HG03575 (cell line): ENCODE measurements around the gene ONECUT3.

ENCODE experiments used
- ATAC-seq: cut with Tn5 transposase; IDR thresholded peaks from one replicate; pipeline ENCODE4 v1.9.1; 2021; ENCODE audit not compliant: unreplicated experiment, insufficient number of reproducible peaks, low FRiP score; ENCODE audit errors: extremely low read depth

ONECUT3 gene

DNA sequence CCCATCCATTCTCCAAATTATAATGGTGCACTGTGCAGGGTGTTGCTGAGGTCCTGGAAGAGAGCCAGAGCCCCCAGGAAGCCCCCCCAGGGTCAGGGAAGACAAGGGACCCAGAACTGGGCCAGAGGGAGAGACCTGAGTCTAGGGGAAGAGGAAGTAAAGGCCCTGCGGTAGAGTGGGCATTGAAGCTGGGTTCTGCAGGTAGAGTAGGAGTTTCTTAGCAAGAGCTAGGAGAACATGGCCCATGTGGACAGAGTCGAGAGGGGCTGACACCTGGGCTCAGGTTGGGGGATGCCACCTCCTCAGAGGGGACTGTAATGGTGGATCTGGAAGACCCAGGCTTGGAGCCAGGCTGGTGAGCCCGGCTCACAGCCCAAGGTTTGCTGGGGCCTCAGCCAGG lies 17.0 kb upstream of the ONECUT3 start:
- ATAC-seq, result no peak

DNA sequence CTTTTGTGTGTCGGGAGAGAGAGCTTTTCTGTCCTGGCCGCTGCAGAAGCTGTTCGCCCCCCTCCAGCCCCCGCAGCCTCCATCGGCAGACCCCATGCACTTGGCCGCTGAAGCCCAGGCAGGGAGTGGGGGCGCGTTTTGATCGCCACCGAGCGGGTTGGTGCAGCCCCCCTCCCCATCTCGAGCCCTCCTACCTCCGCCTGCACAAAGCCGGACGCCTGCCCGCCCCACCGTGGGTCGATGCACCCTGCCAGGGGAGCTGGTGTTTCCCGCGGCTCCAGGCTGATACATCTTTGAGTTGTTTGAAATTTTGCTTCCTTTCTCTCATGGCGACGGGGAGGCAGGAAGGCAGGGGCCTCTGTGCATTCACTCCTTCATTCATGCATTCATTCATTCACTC lies 16.4 kb upstream of the ONECUT3 start:
- ATAC-seq, result no peak

DNA sequence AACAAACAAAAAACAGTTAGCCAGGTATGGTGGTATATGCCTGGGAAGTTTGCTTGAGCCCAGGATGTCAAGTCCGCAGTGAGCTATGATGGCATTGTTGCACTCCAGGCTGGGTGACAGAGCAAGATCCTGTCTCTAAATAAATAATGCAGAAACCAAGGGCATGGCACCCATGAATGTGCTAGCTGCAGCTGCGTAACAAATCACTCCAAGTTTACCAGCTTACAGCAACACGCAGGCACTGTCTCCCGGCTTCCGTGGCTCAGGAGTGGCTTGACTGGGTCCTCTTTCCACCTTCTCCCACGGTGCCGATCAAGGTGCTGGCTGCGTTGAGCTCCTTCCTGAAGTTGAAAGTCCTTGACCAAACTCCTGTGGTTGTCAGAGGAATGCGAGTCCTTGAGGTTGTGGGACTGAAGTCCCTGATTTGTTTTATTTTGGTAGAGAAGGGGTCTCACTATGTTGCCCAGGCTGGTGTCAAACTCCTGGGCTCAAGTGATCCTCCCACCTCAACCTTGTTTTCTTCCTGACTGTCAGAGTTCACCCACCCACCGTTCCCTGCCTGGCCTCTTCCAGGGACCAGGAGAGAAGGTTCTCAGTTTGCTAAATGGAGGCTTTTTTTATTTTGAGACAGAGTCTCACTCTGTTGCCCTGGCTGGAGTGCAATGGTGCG lies 13.2 kb upstream of the ONECUT3 start:
- no peak for ATAC-seq

DNA sequence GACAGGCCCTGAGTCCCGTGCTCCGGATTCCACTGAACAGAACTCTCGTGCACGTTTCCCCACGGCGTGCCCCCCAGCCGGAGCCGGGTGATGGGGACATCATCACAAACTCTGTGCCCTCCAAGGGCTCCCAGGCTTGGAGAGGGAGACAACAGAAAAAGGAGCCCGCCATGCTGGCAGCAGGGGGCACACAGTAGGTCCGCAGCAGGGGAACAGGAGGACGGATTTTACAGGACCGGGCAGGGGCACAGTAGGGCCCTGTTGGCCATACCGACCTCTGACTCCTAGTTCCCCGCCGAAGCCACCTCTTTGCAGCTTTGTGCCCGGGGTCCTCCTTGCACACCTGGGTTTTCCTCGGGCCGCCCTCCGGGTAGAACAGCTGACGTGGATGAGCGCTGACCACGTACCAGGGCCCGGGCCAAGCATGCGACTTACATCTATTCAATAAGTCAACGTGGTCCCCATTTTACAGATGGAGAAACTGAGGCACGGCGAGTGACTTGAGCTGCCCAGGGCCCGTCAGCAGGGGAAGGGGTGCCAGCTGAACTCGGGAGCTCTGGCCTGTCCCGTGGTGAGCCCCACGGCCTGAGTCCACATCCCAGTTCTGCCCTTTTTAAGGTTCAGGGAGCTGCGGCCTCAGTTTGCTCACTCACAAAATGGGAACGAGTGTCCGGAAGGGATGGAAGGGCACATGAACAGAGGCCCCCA lies 10.2 kb upstream of the ONECUT3 start:
- no peak for ATAC-seq

DNA sequence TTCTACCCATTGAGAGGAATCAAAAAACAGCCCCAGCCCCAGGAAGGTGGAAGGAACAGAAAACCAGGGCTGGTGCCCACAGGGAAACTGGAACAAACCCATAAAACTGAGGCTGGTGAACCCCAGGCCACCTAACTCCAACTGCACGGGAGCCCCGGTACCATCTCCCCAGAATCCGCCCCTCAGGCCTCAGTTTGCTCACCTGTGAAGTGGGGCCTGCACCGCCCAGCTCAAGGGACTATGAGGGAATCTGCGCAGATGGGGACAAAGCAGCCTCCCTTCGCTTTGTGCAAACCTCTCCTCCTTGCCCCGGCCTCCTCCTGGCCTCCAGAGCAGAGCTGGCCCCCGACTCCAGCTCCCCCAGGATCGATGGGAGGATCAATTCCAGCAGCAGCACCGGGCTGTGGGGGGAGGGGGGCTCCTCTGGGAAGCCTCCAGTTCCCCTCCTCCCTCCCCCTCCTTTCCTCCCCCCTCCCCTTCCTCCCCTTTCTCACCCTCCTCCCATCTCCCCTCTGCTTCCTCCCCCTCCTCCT lies 9.1 kb upstream of the ONECUT3 start:
- ATAC-seq, result no peak

DNA sequence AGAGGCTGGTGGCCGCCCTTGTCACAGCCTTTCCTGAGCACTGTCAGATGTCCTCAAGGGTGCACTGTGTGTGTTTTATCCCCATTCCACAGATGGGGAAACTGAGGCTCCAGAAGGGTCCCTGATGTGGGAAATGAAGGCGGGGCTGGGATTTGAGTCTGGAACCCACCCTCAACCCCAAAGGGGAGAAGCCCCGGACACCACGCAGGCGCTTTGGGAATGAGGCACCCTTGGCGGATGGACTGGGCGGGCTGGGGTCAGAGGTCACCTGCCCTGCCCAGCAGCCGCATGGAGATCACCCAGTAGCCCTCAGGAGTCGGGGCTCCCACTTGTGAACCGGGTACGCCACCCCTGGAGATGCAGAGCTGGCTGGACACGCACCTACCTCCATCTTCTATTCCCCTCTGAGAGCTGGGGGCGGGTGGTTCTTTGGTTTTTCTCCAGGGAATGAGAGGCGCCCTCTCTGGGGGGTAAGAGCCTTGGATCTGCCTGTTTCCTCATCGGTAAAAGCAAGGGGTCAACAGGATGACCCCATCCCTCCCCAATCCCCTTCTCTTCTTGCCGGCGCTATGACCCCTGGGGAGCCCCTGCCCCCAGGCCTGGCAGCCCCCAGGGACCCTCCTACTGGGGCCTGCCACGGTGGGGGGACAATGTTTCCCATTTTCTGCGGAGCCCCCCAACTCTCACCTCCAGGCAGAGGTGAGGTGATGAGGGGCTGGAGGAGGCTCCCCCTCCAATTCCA lies 8.3 kb upstream of the ONECUT3 start:
- no peak for ATAC-seq

DNA sequence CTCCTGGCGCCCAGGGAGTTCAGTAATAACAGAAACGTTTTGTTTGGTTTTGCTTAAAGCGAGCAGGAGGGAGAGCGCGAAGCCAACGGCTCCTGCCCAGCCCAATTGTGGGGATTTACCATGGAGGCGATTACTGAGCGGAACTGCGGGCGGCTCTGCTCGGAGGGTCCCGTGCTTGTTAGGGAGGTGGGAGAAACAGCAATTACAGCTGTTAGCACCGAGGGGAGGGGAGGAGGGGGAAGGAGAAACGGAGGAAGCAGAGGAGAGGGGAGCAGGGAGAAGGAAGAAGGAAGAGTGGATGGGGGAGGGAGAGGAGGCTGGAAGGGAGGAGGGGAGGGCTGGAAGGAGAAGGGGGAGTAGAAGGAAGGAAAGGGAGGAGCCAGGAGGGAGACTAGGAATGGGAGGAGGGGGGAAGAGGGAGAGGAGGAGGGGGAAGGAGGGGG lies 7.7 kb upstream of the ONECUT3 start:
- ATAC-seq, result no peak

DNA sequence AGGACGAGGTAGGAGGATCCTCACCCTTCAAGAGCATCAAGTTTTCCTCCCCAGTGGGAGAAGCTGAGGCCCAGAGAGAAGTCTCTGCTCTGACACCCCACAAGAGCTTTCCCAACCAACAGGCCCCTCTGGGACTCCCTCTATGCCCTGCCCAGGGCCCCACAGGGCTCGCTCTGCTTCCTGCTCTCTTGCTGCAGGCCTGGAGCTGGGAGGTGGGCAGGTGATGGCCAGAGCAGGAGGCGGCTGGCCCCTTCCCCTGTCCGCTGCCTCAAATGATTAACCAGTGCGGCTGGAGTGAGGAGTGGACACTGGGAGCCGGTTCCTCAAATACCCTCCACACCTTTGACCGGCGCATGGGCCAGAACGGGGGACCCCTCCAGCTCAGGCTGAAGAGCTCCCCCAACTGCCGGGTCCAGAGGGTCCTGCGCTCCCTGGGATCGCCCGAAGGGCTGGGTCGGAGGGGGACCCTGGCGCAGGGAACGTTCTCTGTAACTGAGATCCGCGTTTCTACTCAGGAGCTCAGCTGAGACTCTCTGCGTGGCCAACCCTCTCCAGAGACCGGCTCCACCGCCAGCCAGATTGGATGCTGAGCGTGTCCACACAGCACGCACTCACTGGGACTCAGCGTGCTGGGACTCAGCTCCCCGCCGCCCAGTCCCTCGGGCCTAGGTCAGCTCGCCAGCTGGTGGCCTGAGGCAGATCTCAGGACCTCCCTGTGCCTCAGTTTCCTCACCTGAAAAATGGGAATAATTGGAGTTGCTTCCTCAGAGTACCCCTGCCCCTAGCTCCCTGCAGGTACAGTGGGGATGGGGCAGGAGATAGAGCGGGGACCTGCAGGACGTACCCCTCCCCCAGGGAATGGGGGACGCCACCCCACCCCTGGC lies 6.7 kb upstream of the ONECUT3 start:
- no peak for ATAC-seq

DNA sequence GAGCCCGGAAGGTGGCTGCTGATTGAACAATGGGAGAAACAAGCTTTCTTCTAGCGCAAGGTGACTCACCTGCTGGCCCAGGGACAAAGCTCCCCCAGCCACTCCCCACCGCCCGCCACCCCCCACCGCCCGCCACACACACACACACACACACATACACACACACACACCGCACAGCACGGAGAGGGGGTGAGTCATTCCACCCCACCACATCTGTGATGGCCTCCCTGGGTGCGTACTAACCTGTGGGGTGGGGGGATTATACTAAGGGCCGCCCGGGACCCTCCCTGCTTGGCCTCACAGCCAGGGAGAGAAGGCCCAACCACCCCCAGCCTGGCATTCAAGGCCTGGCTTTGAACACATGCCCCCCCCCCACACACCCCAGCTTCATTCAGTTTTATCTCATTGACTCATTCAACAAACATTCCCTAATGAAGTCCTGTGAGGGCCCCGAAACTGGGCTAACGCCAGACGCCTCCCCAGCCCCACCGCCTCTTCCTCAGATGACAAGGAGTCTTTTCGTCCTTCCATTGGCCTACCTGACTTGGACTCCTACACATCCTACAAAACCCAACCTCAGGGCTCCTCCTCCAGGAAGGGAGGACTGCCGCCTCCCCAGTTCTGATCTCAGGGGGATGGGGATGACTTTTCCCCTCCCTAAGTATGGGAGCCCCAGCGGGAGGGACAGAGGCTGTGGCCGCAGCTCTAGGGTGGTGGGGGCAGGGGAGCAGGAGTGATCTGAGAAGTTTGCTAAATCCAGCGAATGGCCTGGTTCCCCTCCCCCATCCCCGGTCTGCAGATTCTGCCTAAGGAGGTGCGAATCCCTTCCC lies 5.8 kb upstream of the ONECUT3 start:
- ATAC-seq, result no peak

DNA sequence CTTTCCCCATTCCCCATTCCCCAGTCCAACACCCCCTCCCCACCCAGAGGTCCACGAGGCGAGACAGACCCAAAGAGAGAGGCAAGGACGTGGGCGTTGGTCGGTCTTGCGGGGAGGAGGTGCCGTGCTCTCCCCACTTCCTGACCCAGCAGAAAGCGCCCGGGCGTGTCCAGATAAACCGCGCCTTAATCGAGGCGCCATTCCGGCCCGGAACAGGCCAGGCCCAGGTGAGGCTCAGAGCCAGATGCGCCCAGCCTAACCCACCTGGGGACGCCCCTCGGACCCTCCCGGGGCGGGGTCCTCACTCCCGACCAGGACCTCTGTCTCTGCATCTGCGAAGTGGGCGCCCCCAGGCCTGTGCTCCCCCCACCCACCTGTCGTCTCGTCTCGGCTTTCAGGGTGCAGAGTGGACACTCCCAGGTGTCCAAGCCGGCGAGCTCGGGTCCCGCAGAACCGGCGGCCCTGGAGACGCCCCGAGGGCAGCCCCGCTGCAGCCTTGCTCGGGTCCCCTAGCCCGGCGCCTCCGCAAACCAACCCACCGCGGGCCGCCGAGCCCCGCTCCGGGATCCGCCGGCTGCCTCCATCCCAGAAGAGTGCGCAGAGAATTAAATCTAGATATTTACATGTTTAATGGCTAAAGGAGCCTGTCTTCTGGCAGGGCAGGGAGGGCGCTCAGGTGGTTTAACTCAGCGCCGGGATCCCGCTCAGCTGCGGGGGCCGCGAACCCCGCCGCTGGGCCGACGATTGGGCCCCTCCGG lies 5.0 kb upstream of the ONECUT3 start:
- ATAC-seq, result no peak

DNA sequence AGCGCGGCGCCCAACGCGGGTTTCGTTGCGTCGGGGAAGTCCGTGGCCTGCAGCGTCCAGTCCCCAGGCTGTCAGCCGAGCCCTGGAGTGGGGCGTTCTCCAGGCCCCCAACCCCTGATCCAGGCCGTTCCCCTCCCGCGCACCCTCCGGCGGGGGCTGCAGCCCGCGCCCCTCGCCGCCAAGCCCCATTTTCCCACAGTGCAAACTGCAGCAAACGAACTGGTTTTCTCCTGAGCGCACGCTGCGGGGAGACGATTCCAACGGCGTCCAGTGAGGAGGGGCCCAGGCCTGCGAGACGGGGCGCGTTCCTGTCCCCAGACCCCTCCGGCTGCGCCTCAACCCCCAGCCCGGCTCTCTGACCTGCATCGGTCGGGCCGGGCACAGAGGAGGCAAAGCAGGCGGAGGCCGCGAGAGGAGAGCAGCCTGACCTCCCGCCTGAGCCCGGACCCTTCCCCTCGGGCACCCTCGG lies 4.4 kb upstream of the ONECUT3 start:
- ATAC-seq, result no peak

DNA sequence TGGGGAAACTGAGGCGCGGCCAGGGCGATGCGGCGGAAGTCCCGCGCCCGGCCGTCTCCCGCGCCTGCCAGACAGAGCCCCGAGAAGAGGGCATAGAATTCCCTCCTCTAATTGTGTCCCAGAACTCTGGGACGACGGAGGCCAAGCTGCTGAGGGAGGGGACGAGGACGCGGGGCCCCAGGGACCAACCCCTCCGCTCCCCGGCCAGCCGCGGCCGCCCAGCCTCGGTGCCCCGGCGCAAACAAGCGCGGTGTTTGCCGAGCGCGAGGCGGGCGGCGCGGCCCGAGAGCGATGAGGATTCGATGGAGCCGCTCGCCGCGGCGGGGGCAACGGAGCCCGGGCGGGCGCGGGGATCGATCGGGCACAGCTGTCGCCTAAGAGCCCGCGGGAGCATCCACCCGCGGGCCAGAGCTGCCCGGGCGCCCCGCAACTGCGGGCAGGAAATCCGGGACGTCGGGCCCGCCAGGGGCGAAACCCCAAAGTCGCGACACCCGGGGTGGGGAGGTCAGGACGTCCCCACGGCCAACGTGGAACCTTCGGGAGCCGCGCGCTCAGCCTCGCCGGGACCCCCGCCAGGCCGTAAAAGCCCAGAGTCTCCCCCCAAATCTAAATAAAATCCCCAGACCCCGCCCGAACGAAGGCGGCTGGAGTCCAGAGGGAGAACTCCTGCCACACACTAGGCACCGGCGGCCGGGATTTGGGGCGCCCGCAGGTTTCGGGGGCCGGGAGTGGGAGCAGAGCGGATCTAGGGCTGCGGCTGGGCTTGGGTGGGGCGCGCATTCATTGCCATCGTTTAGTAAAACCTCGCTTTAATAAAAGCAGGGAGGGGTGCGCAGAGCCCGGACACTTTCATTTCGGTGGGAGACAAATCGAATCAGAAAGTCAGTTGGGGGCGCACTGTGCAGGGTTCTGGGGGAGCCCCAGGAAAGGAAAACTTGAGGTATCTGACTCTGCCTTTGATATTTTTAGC lies 3.6 kb upstream of the ONECUT3 start:
- ATAC-seq, result no peak

DNA sequence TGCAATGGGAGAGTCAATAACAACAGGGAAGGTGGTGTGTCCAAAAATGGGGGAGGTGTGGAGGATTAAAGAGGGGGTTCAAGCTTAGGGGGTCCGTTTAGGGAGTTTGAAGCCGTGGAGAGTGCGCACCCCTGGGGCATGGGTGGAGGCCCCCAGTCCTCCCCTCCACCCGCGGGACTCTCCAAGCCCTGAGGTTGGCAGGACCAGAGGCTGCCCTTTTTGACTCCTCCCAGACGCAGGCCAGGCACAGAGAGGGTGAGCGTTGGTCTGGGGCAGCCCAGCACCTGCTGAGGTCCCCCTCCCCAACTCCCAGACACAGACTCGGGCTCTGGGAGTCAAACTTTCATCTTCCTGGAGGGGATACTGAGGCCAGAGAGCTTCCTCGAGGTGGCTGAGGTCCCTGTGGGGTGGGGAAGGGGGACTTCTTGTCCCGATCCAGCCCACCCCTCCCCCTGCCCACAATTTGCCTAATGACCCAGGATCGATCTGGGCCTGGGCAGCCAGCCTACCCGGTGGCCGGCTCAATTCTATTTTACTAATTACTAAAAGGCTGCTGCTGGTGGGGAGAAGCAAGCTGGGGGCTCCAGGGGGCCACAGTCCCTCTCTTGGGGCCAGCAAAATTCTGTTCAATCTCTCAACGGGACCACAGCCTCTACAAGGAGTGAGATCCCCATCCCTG lies 2.8 kb upstream of the ONECUT3 start:
- no peak for ATAC-seq

DNA sequence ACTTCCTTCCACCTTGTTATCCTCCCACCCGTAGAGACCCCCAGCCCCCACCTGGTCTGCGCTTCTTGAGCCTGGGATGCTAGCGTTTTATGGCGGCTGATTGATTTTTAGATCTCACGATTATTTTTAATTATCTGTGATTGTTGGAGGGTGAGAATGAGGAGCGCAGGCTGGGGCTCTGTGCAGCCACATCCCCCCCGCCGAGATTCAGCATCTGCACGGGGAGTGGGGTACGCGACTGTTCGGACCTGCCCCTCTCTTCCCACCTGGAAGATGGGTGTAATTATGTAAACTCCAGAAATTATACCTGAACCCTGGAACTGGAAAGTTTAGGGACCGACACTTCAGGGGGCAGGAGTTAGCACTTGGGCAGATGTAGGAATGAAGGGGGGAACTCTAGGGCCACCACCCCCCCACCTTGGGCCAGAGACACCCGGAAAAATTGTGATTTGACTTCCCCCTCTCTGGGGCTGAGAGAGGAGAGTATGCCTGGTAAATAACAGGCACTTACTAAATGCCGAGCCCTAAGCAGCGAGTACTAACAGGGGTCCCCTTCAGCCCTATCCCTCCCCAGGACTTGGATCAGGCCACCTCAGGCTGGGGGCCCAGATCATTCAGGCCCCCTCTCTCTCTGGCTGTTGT lies 1.8 kb upstream of the ONECUT3 start:
- ATAC-seq, result no peak

DNA sequence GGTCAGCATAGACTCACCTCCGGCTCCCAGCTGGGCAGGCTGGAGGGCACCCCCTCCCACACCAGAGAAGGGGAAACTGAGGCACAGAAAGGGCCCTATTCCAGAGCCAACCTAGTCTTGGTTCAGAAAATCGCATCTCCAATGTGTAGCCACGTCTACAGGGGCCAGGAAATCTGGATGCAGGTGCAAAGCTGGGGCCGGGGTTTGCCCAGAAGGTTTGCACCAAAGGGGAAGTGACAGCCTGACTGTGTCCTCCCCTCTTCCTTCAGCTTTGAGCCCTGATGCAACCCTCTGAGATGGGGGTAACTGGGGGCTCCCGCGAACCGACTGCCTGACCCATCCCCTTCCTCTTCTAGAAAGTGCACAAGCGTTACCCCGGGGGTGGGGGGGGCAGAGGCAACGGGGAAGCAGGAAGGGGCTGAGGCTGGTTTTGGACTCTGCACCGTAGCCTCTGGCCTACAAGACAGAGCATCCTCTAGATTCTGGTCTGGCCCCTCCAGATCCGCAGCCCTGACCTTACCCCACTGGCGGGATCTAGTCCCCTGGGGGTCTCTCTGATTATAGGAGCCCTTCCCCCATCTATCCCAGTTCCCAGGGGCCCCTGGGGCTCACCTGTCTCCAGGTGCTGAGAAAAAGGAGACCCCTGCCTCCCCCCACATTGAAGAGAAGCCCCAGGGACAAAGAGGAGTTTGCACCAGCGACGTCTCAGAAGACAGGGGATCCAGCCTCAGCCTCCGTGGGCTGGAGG lies 1.1 kb upstream of the ONECUT3 start:
- ATAC-seq, result no peak
